Midbrain (tissue), 1 donor: ENCODE data around the gene TRIP10.
"Not testable (repeated sequence)": the region's sequence is repeated elsewhere in the genome, so short reads cannot be mapped to it uniquely, and the experiment has no call there.

ENCODE experiments used
- DNase-seq: peaks from one replicate; lab custom pipeline; 2025; lab: John Stamatoyannopoulos, UW

Gene TRIP10, protein sequence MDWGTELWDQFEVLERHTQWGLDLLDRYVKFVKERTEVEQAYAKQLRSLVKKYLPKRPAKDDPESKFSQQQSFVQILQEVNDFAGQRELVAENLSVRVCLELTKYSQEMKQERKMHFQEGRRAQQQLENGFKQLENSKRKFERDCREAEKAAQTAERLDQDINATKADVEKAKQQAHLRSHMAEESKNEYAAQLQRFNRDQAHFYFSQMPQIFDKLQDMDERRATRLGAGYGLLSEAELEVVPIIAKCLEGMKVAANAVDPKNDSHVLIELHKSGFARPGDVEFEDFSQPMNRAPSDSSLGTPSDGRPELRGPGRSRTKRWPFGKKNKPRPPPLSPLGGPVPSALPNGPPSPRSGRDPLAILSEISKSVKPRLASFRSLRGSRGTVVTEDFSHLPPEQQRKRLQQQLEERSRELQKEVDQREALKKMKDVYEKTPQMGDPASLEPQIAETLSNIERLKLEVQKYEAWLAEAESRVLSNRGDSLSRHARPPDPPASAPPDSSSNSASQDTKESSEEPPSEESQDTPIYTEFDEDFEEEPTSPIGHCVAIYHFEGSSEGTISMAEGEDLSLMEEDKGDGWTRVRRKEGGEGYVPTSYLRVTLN

GRCh38 chr19:6739390-6739882, at the start of gene TRIP10:
Gene TRIP10 (plus strand): TSS chr19:6739680. CDS start chr19:6739762, 82 bp downstream.
- peak; percentile 87 for DNase-seq

DNA sequence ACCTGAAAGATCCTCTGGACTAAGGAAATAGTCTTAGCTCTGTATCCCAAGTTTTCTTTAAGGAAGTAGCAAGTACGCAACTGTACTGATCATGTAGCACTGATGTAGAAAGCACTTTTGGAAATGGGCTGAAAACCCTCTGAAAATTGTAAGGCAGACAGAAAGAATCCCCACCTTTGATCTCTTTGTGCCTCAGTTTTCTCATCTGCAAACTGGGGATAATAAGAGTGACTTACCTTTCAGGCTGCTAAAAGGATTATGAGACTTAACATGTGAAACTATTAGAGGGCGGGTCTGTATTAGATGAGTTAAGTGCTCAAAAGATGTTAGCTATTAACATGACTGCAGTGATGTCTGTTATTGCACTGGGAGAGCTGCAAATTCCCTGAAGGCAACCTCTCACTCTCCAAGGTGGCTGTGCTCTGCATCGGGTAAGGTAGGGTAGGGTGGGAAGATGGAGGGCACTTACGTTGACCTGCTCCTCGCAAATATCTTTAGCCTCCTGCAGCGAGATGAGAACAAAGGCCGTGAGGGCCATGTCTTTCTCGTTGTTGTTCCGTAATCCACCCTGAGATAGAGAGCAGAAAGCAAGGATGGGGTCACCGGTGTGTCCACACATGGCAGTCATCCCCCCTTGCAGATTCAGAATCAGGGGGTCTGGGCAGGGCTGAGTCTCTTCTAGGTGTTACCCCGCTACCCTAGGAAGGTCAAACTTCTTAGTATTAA, 49.2 kb upstream of the TRIP10 start:
- DNase-seq, result no peak

DNA sequence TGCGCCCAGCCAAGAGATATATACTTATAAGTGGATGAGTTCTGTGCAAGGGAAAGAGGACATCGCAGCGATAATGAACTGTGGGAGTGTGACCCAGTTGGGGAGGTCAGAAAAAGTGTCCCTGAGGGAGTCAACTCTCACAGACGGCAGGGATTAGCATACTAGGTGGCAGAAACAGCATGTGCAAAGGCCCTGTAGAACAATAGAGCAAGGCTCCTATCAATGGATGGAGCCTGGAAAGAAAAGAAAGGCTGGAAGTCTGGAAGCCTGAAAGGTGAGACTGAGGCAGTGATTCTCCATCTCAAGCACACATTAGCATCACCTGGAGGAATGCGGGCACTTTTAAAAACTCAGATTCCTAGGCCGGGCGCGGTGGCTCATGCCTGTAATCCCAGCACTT, 48.1 kb upstream of the TRIP10 start:
- no peak for DNase-seq

DNA sequence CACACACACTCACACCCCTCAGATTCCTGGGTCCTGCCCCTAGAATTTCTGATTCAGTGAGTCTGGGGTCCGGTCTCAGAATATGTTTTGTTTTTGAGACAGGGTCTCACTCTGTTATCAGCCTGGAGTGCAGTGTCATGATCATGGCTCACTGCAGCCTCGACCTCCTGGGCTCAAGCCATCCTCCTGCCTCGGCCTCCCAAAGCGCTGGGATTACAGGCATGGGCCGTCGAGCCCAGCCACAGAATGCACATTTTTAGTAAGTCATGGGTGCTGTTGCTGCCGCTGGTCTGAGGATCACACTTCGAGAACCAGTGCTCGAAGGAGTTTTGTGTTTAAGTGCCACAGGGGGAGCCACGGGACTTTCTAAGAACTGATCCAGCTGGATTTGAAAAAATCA, 47.5 kb upstream of the TRIP10 start:
- no peak for DNase-seq

DNA sequence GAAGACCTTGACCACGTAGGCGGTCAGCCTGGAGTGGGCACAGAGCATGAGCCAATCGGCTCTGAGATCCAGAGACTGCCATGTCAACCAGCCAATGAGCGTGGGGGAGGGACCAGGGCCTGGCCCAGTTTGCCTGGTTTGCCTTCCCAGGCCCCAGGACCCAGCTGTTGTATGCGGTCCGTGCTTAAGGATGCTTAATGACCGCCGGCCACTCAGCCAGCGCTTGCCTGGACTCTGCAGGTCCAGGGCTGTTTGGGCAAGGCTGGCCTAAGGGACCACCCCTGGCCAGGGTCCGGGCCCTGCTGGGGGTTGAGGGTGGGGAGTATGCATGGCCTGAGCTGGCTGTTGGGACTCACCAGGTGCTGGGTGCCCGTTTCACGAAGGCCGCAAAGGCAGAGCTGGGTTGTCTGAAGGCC, 46.4 kb upstream of the TRIP10 start:
- no peak for DNase-seq

- DNase-seq, result no peak
Observed at GRCh38 chr19:6693681-6694080, 45.8 kb upstream of the TRIP10 start.

GRCh38 chr19:6694147-6694815, 45.2 kb upstream of the TRIP10 start:
- no peak for DNase-seq

GRCh38 chr19:6696239-6696820, 43.1 kb upstream of the TRIP10 start:
- DNase-seq, result no peak

DNA sequence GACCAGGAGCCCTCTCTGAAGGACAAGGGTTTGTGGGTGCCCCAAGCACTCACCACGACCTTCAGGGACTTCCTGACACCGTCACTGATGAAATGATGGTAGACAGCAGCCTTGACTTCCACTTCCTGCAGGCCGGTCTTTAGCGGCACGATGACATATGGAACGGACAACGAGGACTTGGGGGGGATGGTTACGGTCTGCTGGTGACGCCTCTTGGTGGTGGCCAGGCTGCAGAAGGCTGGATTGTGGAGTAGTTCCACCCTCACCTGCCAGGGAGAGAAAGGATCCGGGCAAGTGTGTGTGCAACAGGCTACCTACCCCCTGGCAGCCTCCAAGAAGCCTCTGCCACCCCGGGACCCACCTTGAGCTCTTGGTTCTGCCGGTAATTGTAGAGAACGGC, 42.2 kb upstream of the TRIP10 start:
- no peak for DNase-seq

- DNase-seq, result no peak
Observed at GRCh38 chr19:6699935-6700334, 39.5 kb upstream of the TRIP10 start.

- DNase-seq, result no peak
Observed at GRCh38 chr19:6700586-6701316, 38.7 kb upstream of the TRIP10 start.

DNA sequence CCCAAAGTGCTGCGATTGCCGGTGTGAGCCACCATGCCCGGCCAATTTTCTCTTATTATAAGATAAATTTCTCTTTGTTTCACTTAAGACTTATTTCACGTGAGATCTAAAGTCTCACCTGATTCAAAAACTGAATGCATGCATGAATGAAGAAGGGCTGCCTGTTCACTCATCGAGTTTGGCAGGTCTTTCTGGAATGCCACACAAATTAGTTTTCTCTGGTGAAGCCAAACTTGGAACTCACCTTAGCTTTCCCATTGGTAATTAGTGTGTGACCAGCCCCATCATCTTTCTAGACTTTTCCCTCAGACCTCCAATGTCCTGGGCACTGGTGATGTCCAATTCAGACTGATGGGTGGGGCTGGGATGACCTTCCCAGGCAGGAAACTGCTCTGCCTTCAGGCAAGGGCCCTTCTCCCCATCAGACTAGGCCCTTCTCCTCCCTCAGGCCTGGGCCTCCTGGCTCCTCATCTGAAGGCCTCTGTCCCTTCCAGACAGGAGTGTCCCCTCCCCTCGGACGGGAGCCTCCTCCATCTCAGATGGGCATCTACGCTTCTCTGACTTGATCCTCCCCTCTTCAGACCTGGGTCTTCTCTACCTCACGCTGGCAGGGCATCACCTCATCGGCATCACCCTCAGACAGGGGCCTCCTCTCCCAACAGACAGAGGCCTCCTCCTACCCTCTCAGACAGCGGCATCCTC, 33.4 kb upstream of the TRIP10 start:
- no peak for DNase-seq

- DNase-seq, result no peak
Observed at GRCh38 chr19:6706633-6706958, 32.9 kb upstream of the TRIP10 start.

GRCh38 chr19:6707011-6707657, 32.3 kb upstream of the TRIP10 start:
- no peak for DNase-seq

DNA sequence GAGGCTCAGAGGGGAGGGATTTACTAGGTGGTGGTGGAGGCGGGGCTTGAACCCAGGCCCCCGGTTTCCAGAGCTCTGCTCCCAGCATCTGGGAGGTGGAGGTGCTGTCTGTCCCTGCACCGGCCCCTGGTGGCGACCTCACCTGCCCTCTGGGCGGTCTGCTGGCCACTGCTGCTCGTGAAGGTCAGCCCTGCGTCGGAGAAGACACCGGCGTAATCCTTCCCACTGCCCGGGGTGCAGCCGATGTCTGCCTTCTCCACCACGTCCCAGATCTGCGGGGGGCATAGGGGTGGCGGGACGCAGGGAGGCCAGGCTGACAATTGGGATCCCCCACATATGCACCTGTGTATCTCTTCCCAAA, 31.8 kb upstream of the TRIP10 start:
- no peak for DNase-seq

- no peak for DNase-seq
Observed at GRCh38 chr19:6708346-6708745, 31.1 kb upstream of the TRIP10 start.

- DNase-seq, result not testable (repeated sequence)
Observed at GRCh38 chr19:6708913-6709312, 30.6 kb upstream of the TRIP10 start.

DNA sequence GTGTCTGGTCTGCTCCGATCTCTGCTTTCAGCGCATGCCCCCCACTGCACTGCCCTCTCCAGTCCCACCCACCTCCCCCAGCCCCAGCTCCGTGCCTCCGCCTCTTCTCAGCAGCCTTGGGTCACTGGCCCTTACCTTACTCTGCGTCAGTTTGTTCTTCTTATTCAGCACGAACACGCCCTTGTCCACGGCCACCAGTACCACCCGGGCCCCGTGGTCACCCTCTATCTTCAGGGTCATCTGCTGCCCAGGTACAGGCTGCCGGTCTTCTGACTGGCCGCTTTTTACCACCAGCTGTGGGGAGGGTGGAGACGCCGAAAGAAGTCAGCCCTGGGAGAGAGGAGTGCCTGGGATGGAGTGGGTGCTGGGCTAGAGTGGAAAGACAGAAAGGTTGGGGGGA, 29.9 kb upstream of the TRIP10 start:
- DNase-seq, result no peak

GRCh38 chr19:6710273-6711077, 29.0 kb upstream of the TRIP10 start:
- DNase-seq, result no peak

GRCh38 chr19:6711078-6711361, 28.5 kb upstream of the TRIP10 start:
- DNase-seq, result no peak
